Panc1 (cell line): ENCODE measurements around the gene CA10. TPM values are rescaled to one million over a fixed set of nuclear protein-coding genes. Genes with fewer than 3 reads are reported as not detected.

Source experiments
- ATAC-seq: fragments of 200-7000 bp; cut with Tn5 transposase; 2 replicates; pipeline ENCODE4 v1.9.1; 2020; ENCODE audit warnings: mild to moderate bottlenecking, moderate library complexity
- BruUV-seq: library from RNA; stranded (reverse); fragments of 400-500 nt; replicated peaks from 2 replicates; lab custom pipeline; 2021; lab: Mats Ljungman, UMichigan
- CTCF ChIA-PET: fragments of 300-600 bp; sonication (Branson Sonifier 250); formaldehyde crosslinking; loops from one replicate; lab custom pipeline; 2022; ENCODE audit warnings: antibody characterized with exemption; lab: Charles Lee
- POLR2A ChIA-PET: fragments of 300-600 bp; sonication (Branson Sonifier 250); formaldehyde crosslinking; loops from one replicate; lab custom pipeline; 2022; ENCODE audit warnings: antibody characterized with exemption; lab: Charles Lee
- DNase-seq: peaks from one replicate; pipeline ENCODE4 v3.0.0-alpha.2; 2010; ENCODE audit warnings: low read depth, low spot score
- H3K27ac ChIP-seq: 2 replicates; pipeline ENCODE4 v1.5.1; 2011; ENCODE audit warnings: mild to moderate bottlenecking, low read length, inconsistent platforms
- H3K27me3 ChIP-seq: fragments of 200-500 bp; sonication (Bioruptor generic); 2 replicates; pipeline ENCODE4 v1.6.0; 2014; ENCODE audit warnings: low read length, inconsistent platforms; ENCODE audit not compliant: control insufficient read depth, insufficient read depth
- H3K36me3 ChIP-seq: fragments of 200-500 bp; sonication (Bioruptor generic); 2 replicates; pipeline ENCODE4 v1.5.1; 2014; ENCODE audit warnings: inconsistent platforms, mild to moderate bottlenecking, low read length, moderate library complexity; ENCODE audit not compliant: control insufficient read depth, insufficient read depth
- H3K4me1 ChIP-seq: 2 replicates; pipeline ENCODE4 v1.5.1; 2011; ENCODE audit warnings: inconsistent platforms, mild to moderate bottlenecking, low read length, moderate library complexity; ENCODE audit not compliant: control insufficient read depth, insufficient read depth
- H3K4me3 ChIP-seq, 2 experiments: 2 replicates each; pipeline ENCODE4 v1.5.1; 2011 to 2012; ENCODE audit warnings: low read depth in 2 of 2, low read length in 2 of 2, mild to moderate bottlenecking in 2 of 2, inconsistent platforms in 1 of 2, moderate library complexity in 1 of 2
- H3K9me3 ChIP-seq: fragments of 200-500 bp; sonication (Bioruptor generic); 2 replicates; pipeline ENCODE4 v1.5.1; 2014; ENCODE audit warnings: low read depth, mild to moderate bottlenecking, inconsistent platforms, low read length, moderate library complexity; ENCODE audit not compliant: control insufficient read depth, insufficient read depth
- CTCF ChIP-seq: fragments of 450-650 bp; IDR thresholded peaks from 2 replicates; pipeline ENCODE4 v1.5.1; 2017; ENCODE audit warnings: mild to moderate bottlenecking
- POLR2AphosphoS5 ChIP-seq: IDR thresholded peaks from 2 replicates; pipeline ENCODE4 v1.6.1; 2012; ENCODE audit warnings: mild to moderate bottlenecking, low read depth, low read length, moderate library complexity
- REST ChIP-seq, 2 experiments: IDR thresholded peaks; 2 replicates each; pipeline ENCODE4 v1.6.1; 2011 to 2012; ENCODE audit warnings: low read depth in 2 of 2, control low read depth in 1 of 2, low read length in 1 of 2, mild to moderate bottlenecking in 1 of 2, moderate library complexity in 1 of 2; ENCODE audit not compliant: insufficient read depth in 1 of 2
- SIN3A ChIP-seq: IDR thresholded peaks from 2 replicates; pipeline ENCODE4 v1.6.1; 2012; ENCODE audit warnings: low read depth, mild to moderate bottlenecking, low read length, moderate library complexity, borderline replicate concordance; ENCODE audit not compliant: insufficient read depth
- TCF7L2 ChIP-seq: IDR thresholded peaks from 2 replicates; pipeline ENCODE4 v1.6.1; 2011; ENCODE audit warnings: mild to moderate bottlenecking, low read depth, low read length, inconsistent platforms
- in situ Hi-C: cut with HindIII; loops from 2 replicates; pipeline ENCODE4 v1.10.0; 2016; ENCODE audit warnings: low sequenced_read_pairs, low pct_unique_long_range_greater_than_20kb
- intact Hi-C: fragments of 100-400 bp; cut with micrococcal nuclease; formaldehyde crosslinking; loops from one replicate; pipeline ENCODE4 v1.10.0; 2022; ENCODE audit not compliant: unreplicated experiment
- total RNA-seq: library from RNA; stranded (reverse); gene quantifications from one replicate; pipeline ENCODE4 v1.2.1, GENCODE V29; 2021; ENCODE audit not compliant: unreplicated experiment

The CA10 gene
- total RNA-seq, 1 experiment from 2014 or later = not detected

GRCh38 chr17:51657224-51657623 is 501.3 kb downstream of the CA10 start:
- ChIA-PET POLR2A (no interaction called here), CTCF (no interaction called here)
- H3K9me3 ChIP-seq = no peaks in the 10 kb centered on the region
- peaks cover 15% of the 10 kb centered on the region for H3K27me3 ChIP-seq
- in situ Hi-C loops = no loop called here
- no peak for TF ChIP-seq POLR2AphosphoS5
- BruUV-seq = no TSS peak
- H3K4me3 ChIP-seq = no peak overlapping the region
- DNase-seq (no peak), ATAC-seq (no peak)
- H3K36me3 ChIP-seq = no peaks in the 10 kb centered on the region
- H3K27ac ChIP-seq = no peak overlapping the region
- H3K4me1 ChIP-seq = no peaks in the 10 kb centered on the region
- intact Hi-C loops = no loop called here

- BruUV-seq = no TSS peak
- POLR2A ChIA-PET = no interaction called here
- in situ Hi-C loops (no loop called here), intact Hi-C loops (no loop called here)
- Histone ChIP-seq H3K27ac (no peak overlapping the region), H3K9me3 (no peaks in the 10 kb centered on the region), H3K4me3 (no peak overlapping the region), H3K4me1 (no peaks in the 10 kb centered on the region), H3K36me3 (no peaks in the 10 kb centered on the region), H3K27me3 (peaks cover 10% of the 10 kb centered on the region)
- ATAC-seq (no peak), DNase-seq (no peak)
- CTCF ChIA-PET = no interaction called here
- TF ChIP-seq REST (IDR thresholded peaks at IDR 0.05; ENCODE audit: insufficient read depth in 1 of 2, low read depth in 2 of 2, low read length in 1 of 2) = no peak
- TF ChIP-seq SIN3A = no peak
- no peak for TF ChIP-seq POLR2AphosphoS5
- no peak for TF ChIP-seq CTCF
- no peak for TF ChIP-seq TCF7L2
Measured at GRCh38 chr17:51653878-51654277, 504.6 kb downstream of the CA10 start.

GRCh38 chr17:51652529-51652928 is 506.0 kb downstream of the CA10 start:
- peaks cover 14% of the 10 kb centered on the region for H3K27me3 ChIP-seq
- POLR2A ChIA-PET = no interaction called here
- no peak overlapping the region for H3K4me3 ChIP-seq
- ATAC-seq (no peak), DNase-seq (no peak)
- no peak overlapping the region for H3K27ac ChIP-seq
- no peaks in the 10 kb centered on the region for H3K9me3 ChIP-seq
- BruUV-seq = no TSS peak
- intact Hi-C loops = no loop called here
- in situ Hi-C loops = no loop called here
- TF ChIP-seq CTCF = no peak
- TF ChIP-seq REST (IDR thresholded peaks at IDR 0.05; ENCODE audit: insufficient read depth in 1 of 2, low read depth in 2 of 2, low read length in 1 of 2) = no peak
- TF ChIP-seq TCF7L2 = no peak
- TF ChIP-seq SIN3A = no peak
- H3K4me1 ChIP-seq = no peaks in the 10 kb centered on the region
- CTCF ChIA-PET = no interaction called here
- H3K36me3 ChIP-seq = no peaks in the 10 kb centered on the region
